Endothelial cell of umbilical vein (primary cell): ENCODE data around the gene UBE2E2. TPM values are rescaled to one million over a fixed set of nuclear protein-coding genes. Genes with fewer than 3 reads are reported as not detected.

Experiments used
- BruUV-seq: library from RNA; stranded (reverse); fragments of 400-500 nt; replicated peaks from 2 replicates; lab custom pipeline; 2021; lab: Mats Ljungman, UMichigan
- CTCF ChIA-PET: fragments of 300-600, 350-600 bp; sonication (Branson Sonifier 250); formaldehyde crosslinking; loops from one replicate; lab custom pipeline; 2021; ENCODE audit warnings: antibody characterized with exemption, inconsistent platforms; lab: Charles Lee
- POLR2A ChIA-PET: fragments of 300-600, 350-600 bp; sonication (Branson Sonifier 250); formaldehyde crosslinking; loops from one replicate; lab custom pipeline; 2021; ENCODE audit warnings: antibody characterized with exemption, inconsistent platforms; lab: Charles Lee
- DNase-seq: peaks from one replicate; pipeline ENCODE4 v3.0.0-alpha.2; 2011; ENCODE audit warnings: low read depth, low spot score
- FAIRE-seq: peaks from 2 replicates; lab custom pipeline; 2011; peaks lifted over from hg19 to GRCh38; lab: Jason Lieb, UNC
- H2AFZ ChIP-seq: 2 replicates; pipeline ENCODE4 v1.6.0; 2012; ENCODE audit warnings: low read depth, low read length, control low read depth, inconsistent platforms
- H3K27ac ChIP-seq: 2 replicates; pipeline ENCODE4 v1.5.1; 2011; ENCODE audit warnings: low read depth, mild to moderate bottlenecking, control low read depth, low read length, moderate library complexity; ENCODE audit not compliant: insufficient read depth
- H3K27me3 ChIP-seq, 2 experiments: 2 replicates each; pipeline versions ENCODE4 v1.6.0 to v1.6.1; 2011; ENCODE audit warnings: low read length in 2 of 2, mixed read lengths in 1 of 2; ENCODE audit not compliant: control insufficient read depth in 2 of 2, insufficient read depth in 2 of 2
- H3K36me3 ChIP-seq, 2 experiments: 2 replicates in 1 of 2; 3 replicates in 1 of 2; pipeline ENCODE4 v1.5.1; 2011; ENCODE audit warnings: low read length in 2 of 2, mild to moderate bottlenecking in 1 of 2, moderate library complexity in 1 of 2; ENCODE audit not compliant: control insufficient read depth in 2 of 2, insufficient read depth in 2 of 2; ENCODE audit errors: extremely low read depth in 1 of 2
- H3K4me1 ChIP-seq: 3 replicates; pipeline ENCODE4 v1.5.1; 2011; ENCODE audit warnings: mild to moderate bottlenecking, low read length; ENCODE audit not compliant: control insufficient read depth, insufficient read depth; ENCODE audit errors: extremely low read depth
- H3K4me2 ChIP-seq: 2 replicates; pipeline ENCODE4 v1.6.1; 2011; ENCODE audit warnings: low read length, control low read depth, mixed read lengths; ENCODE audit not compliant: insufficient read depth
- H3K4me3 ChIP-seq, 3 experiments: fragments of 200-600 bp in 1 of 3; sonication (generic), shearing (Covaris generic) in 1 of 3; replicated peaks in 1 of 3; 2 replicates each; pipeline ENCODE4 v1.5.1; 2011 to 2016; ENCODE audit warnings: control low read depth in 3 of 3, low read length in 3 of 3, mild to moderate bottlenecking in 2 of 3, inconsistent platforms in 1 of 3, low read depth in 1 of 3, moderate library complexity in 1 of 3; ENCODE audit not compliant: insufficient read depth in 1 of 3
- H3K79me2 ChIP-seq: 2 replicates; pipeline ENCODE4 v1.6.0; 2012; ENCODE audit warnings: low read length, inconsistent platforms; ENCODE audit not compliant: control insufficient read depth, insufficient read depth
- H3K9ac ChIP-seq: replicated peaks from 2 replicates; pipeline ENCODE3; 2011; ENCODE audit warnings: low read length, control low read depth; ENCODE audit not compliant: insufficient read depth; ENCODE audit errors: extremely low read depth
- H3K9me1 ChIP-seq: replicated peaks from 3 replicates; pipeline ENCODE4 v1.6.0; 2011; ENCODE audit warnings: mild to moderate bottlenecking, low read length; ENCODE audit not compliant: control insufficient read depth, insufficient read depth; ENCODE audit errors: extremely low read depth
- H3K9me3 ChIP-seq: replicated peaks from 2 replicates; pipeline ENCODE4 v1.5.1; 2012; ENCODE audit warnings: low read length, inconsistent platforms; ENCODE audit not compliant: control insufficient read depth, insufficient read depth
- H4K20me1 ChIP-seq: replicated peaks from 2 replicates; pipeline ENCODE3; 2011; ENCODE audit warnings: mild to moderate bottlenecking, low read length; ENCODE audit not compliant: control insufficient read depth, insufficient read depth; ENCODE audit errors: extremely low read depth
- CTCF ChIP-seq, 2 donors: IDR thresholded peaks; 1 replicate in 1 of 2; 2 replicates in 1 of 2; pipeline ENCODE4 v1.5.1; 2011; ENCODE audit warnings: low read length in 2 of 2, mild to moderate bottlenecking in 2 of 2, moderate library complexity in 2 of 2, control low read depth in 1 of 2, inconsistent platforms in 1 of 2, low read depth in 1 of 2; ENCODE audit not compliant: insufficient read depth in 1 of 2; ENCODE audit errors: extremely low read depth in 1 of 2
- EZH2 ChIP-seq: IDR thresholded peaks from 2 replicates; pipeline ENCODE4 v1.6.1; 2012; ENCODE audit warnings: borderline replicate concordance, low read depth, mild to moderate bottlenecking, moderate library complexity, low read length, inconsistent platforms; ENCODE audit not compliant: severe bottlenecking
- FOS ChIP-seq: IDR thresholded peaks from 2 replicates; pipeline ENCODE4 v1.6.1; 2011; ENCODE audit warnings: mild to moderate bottlenecking, low read length, moderate library complexity, borderline replicate concordance; ENCODE audit not compliant: insufficient read depth
- GATA2 ChIP-seq: IDR thresholded peaks from 2 replicates; pipeline ENCODE4 v1.7.0; 2011; ENCODE audit warnings: low read depth, mild to moderate bottlenecking, moderate library complexity, mixed read lengths, low read length; ENCODE audit not compliant: insufficient read length, insufficient read depth
- JUN ChIP-seq: IDR thresholded peaks from 2 replicates; pipeline ENCODE4 v1.6.1; 2011; ENCODE audit warnings: borderline replicate concordance, low read depth; ENCODE audit not compliant: insufficient read length, insufficient read depth
- MYC ChIP-seq: IDR thresholded peaks from one replicate; pipeline ENCODE4 v1.6.1; 2011; ENCODE audit warnings: mild to moderate bottlenecking, low read depth, low read length
- POLR2A ChIP-seq: IDR thresholded peaks from 2 replicates; pipeline ENCODE4 v1.6.1; 2012; ENCODE audit warnings: low read depth, mild to moderate bottlenecking, control low read depth, low read length
- POLR2AphosphoS5 ChIP-seq: IDR thresholded peaks from 2 replicates; pipeline ENCODE4 v1.6.1; 2012; ENCODE audit warnings: low read depth, mild to moderate bottlenecking, control low read depth, low read length, moderate library complexity; ENCODE audit not compliant: insufficient read depth
- dilution Hi-C: fragments of 300-500 bp; cut with MboI; formaldehyde crosslinking; loops from one replicate; pipeline ENCODE4 v1.15.0; 2019; ENCODE audit warnings: low sequenced_read_pairs; ENCODE audit not compliant: extremely low pct_ligation_motif_present
- intact Hi-C: fragments of 100-400 bp; cut with micrococcal nuclease; formaldehyde crosslinking; loops from one replicate; pipeline ENCODE4 v1.10.0; 2022
- polyA plus RNA-seq, 4 experiments: library from polyadenylated mRNA; depleted of rRNA in 3 of 4; stranded (reverse) in 3 of 4; unstranded in 1 of 4; fragments of >200 nt; gene quantifications; 2 replicates each; pipeline versions ENCODE4 v1.2.1 to v1.2.3, GENCODE V29; 2011 to 2012; ENCODE audit warnings: missing spikeins in 1 of 4
- total RNA-seq: library from RNA; stranded (reverse); gene quantifications from 2 replicates; pipeline ENCODE4 v1.2.3, GENCODE V29; 2021
- TF ChIP-seq, protein P1 (sequence below): IDR thresholded peaks from 2 replicates; pipeline ENCODE4 v1.6.1; 2011; ENCODE audit not compliant: insufficient read depth, insufficient read length

UBE2E2 gene
- total and polyA plus RNA-seq, 2 donors (not counting 3 experiments of a cell fraction or from before 2014, with no cell fraction given): 37.0 to 45.4 TPM

DNA sequence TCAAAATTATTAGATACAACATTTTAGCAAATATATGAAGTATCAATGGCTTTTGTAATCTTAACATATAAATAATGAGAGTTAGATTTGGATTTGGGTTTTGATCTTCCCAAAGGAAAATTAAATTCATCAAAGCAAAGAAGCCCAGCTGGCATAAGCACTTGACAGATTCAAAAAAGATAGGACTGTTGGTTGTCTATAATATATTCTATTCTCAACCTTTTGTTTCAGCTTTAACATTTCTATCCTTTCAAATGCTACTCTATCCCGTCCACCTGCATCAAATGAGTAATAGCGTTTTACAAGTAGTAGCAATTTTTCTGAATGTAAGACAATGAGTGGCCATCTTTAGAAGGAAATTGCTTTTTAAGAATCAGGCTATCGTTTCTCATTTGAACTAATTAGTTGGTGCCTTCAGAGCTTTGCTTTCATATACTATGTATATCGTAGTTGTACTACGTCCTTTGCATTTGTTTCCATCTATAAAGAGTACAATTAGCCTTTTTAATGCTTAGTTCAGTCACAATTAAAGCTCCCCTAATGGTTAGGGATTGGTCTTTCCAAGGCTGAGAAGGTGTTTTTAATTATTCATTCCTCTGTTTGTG lies 278.0 kb downstream of the UBE2E2 start:
- Histone ChIP-seq H3K4me3 (no peak overlapping the region), H3K27ac (no peak overlapping the region), H4K20me1 (no peaks in the 10 kb centered on the region), H3K9me3 (no peaks in the 10 kb centered on the region), H3K79me2 (no peaks in the 10 kb centered on the region), H3K9ac (no peak overlapping the region), H3K36me3 (no peaks in the 10 kb centered on the region), H3K4me1 (no peaks in the 10 kb centered on the region), H2AFZ (no peak overlapping the region), H3K27me3 (no peaks in the 10 kb centered on the region), H3K4me2 (no peak overlapping the region), H3K9me1 (no peaks in the 10 kb centered on the region)
- ChIA-PET CTCF (interaction anchor here (1.5 to 1.6 kb wide), 2 partner anchors 12 to 13 kb away, joined by 3 to 5 read pairs; no protein-coding TSS in a partner anchor), POLR2A (no interaction called here)
- DNase-seq (no peak), FAIRE-seq (no peak)
- dilution Hi-C loops (no loop called here), intact Hi-C loops (no loop called here)
- BruUV-seq: no TSS peak
- TF ChIP-seq POLR2A (no peak), EZH2 (no peak), POLR2AphosphoS5 (no peak), CTCF (IDR thresholded peaks at IDR 0.05; ENCODE audit: extremely low read depth in 1 of 2, insufficient read depth in 1 of 2, low read depth in 1 of 2, low read length in 2 of 2) (no peak), JUN (no peak), FOS (no peak), MYC (no peak), GATA2 (no peak)
- TF ChIP-seq, protein P1, sequence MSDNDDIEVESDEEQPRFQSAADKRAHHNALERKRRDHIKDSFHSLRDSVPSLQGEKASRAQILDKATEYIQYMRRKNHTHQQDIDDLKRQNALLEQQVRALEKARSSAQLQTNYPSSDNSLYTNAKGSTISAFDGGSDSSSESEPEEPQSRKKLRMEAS: no peak
